Endothelial cell of umbilical vein (primary cell): ENCODE data around the gene RPS15A. TPM values are rescaled to one million over a fixed set of nuclear protein-coding genes. Genes with fewer than 3 reads are reported as not detected.

ENCODE experiments used
- BruUV-seq: library from RNA; stranded (reverse); fragments of 400-500 nt; replicated peaks from 2 replicates; lab custom pipeline; 2021; lab: Mats Ljungman, UMichigan
- CTCF ChIA-PET: fragments of 300-600, 350-600 bp; sonication (Branson Sonifier 250); formaldehyde crosslinking; loops from one replicate; lab custom pipeline; 2021; ENCODE audit warnings: antibody characterized with exemption, inconsistent platforms; lab: Charles Lee
- POLR2A ChIA-PET: fragments of 300-600, 350-600 bp; sonication (Branson Sonifier 250); formaldehyde crosslinking; loops from one replicate; lab custom pipeline; 2021; ENCODE audit warnings: antibody characterized with exemption, inconsistent platforms; lab: Charles Lee
- DNase-seq: peaks from one replicate; pipeline ENCODE4 v3.0.0-alpha.2; 2011; ENCODE audit warnings: low read depth, low spot score
- FAIRE-seq: peaks from 2 replicates; lab custom pipeline; 2011; peaks lifted over from hg19 to GRCh38; lab: Jason Lieb, UNC
- H2AFZ ChIP-seq: 2 replicates; pipeline ENCODE4 v1.6.0; 2012; ENCODE audit warnings: low read depth, low read length, control low read depth, inconsistent platforms
- H3K27ac ChIP-seq: 2 replicates; pipeline ENCODE4 v1.5.1; 2011; ENCODE audit warnings: low read depth, mild to moderate bottlenecking, control low read depth, low read length, moderate library complexity; ENCODE audit not compliant: insufficient read depth
- H3K27me3 ChIP-seq, 2 experiments: 2 replicates each; pipeline versions ENCODE4 v1.6.0 to v1.6.1; 2011; ENCODE audit warnings: low read length in 2 of 2, mixed read lengths in 1 of 2; ENCODE audit not compliant: control insufficient read depth in 2 of 2, insufficient read depth in 2 of 2
- H3K36me3 ChIP-seq, 2 experiments: 2 replicates in 1 of 2; 3 replicates in 1 of 2; pipeline ENCODE4 v1.5.1; 2011; ENCODE audit warnings: low read length in 2 of 2, mild to moderate bottlenecking in 1 of 2, moderate library complexity in 1 of 2; ENCODE audit not compliant: control insufficient read depth in 2 of 2, insufficient read depth in 2 of 2; ENCODE audit errors: extremely low read depth in 1 of 2
- H3K4me1 ChIP-seq: 3 replicates; pipeline ENCODE4 v1.5.1; 2011; ENCODE audit warnings: mild to moderate bottlenecking, low read length; ENCODE audit not compliant: control insufficient read depth, insufficient read depth; ENCODE audit errors: extremely low read depth
- H3K4me2 ChIP-seq: 2 replicates; pipeline ENCODE4 v1.6.1; 2011; ENCODE audit warnings: low read length, control low read depth, mixed read lengths; ENCODE audit not compliant: insufficient read depth
- H3K4me3 ChIP-seq, 3 experiments: fragments of 200-600 bp in 1 of 3; sonication (generic), shearing (Covaris generic) in 1 of 3; replicated peaks in 1 of 3; 2 replicates each; pipeline ENCODE4 v1.5.1; 2011 to 2016; ENCODE audit warnings: control low read depth in 3 of 3, low read length in 3 of 3, mild to moderate bottlenecking in 2 of 3, inconsistent platforms in 1 of 3, low read depth in 1 of 3, moderate library complexity in 1 of 3; ENCODE audit not compliant: insufficient read depth in 1 of 3
- H3K79me2 ChIP-seq: 2 replicates; pipeline ENCODE4 v1.6.0; 2012; ENCODE audit warnings: low read length, inconsistent platforms; ENCODE audit not compliant: control insufficient read depth, insufficient read depth
- H3K9ac ChIP-seq: replicated peaks from 2 replicates; pipeline ENCODE3; 2011; ENCODE audit warnings: low read length, control low read depth; ENCODE audit not compliant: insufficient read depth; ENCODE audit errors: extremely low read depth
- H3K9me1 ChIP-seq: replicated peaks from 3 replicates; pipeline ENCODE4 v1.6.0; 2011; ENCODE audit warnings: mild to moderate bottlenecking, low read length; ENCODE audit not compliant: control insufficient read depth, insufficient read depth; ENCODE audit errors: extremely low read depth
- H3K9me3 ChIP-seq: replicated peaks from 2 replicates; pipeline ENCODE4 v1.5.1; 2012; ENCODE audit warnings: low read length, inconsistent platforms; ENCODE audit not compliant: control insufficient read depth, insufficient read depth
- H4K20me1 ChIP-seq: replicated peaks from 2 replicates; pipeline ENCODE3; 2011; ENCODE audit warnings: mild to moderate bottlenecking, low read length; ENCODE audit not compliant: control insufficient read depth, insufficient read depth; ENCODE audit errors: extremely low read depth
- CTCF ChIP-seq, 2 donors: IDR thresholded peaks; 1 replicate in 1 of 2; 2 replicates in 1 of 2; pipeline ENCODE4 v1.5.1; 2011; ENCODE audit warnings: low read length in 2 of 2, mild to moderate bottlenecking in 2 of 2, moderate library complexity in 2 of 2, control low read depth in 1 of 2, inconsistent platforms in 1 of 2, low read depth in 1 of 2; ENCODE audit not compliant: insufficient read depth in 1 of 2; ENCODE audit errors: extremely low read depth in 1 of 2
- EZH2 ChIP-seq: IDR thresholded peaks from 2 replicates; pipeline ENCODE4 v1.6.1; 2012; ENCODE audit warnings: borderline replicate concordance, low read depth, mild to moderate bottlenecking, moderate library complexity, low read length, inconsistent platforms; ENCODE audit not compliant: severe bottlenecking
- FOS ChIP-seq: IDR thresholded peaks from 2 replicates; pipeline ENCODE4 v1.6.1; 2011; ENCODE audit warnings: mild to moderate bottlenecking, low read length, moderate library complexity, borderline replicate concordance; ENCODE audit not compliant: insufficient read depth
- GATA2 ChIP-seq: IDR thresholded peaks from 2 replicates; pipeline ENCODE4 v1.7.0; 2011; ENCODE audit warnings: low read depth, mild to moderate bottlenecking, moderate library complexity, mixed read lengths, low read length; ENCODE audit not compliant: insufficient read length, insufficient read depth
- JUN ChIP-seq: IDR thresholded peaks from 2 replicates; pipeline ENCODE4 v1.6.1; 2011; ENCODE audit warnings: borderline replicate concordance, low read depth; ENCODE audit not compliant: insufficient read length, insufficient read depth
- MAX ChIP-seq: IDR thresholded peaks from 2 replicates; pipeline ENCODE4 v1.6.1; 2011; ENCODE audit not compliant: insufficient read depth, insufficient read length
- MYC ChIP-seq: IDR thresholded peaks from one replicate; pipeline ENCODE4 v1.6.1; 2011; ENCODE audit warnings: mild to moderate bottlenecking, low read depth, low read length
- POLR2A ChIP-seq: IDR thresholded peaks from 2 replicates; pipeline ENCODE4 v1.6.1; 2012; ENCODE audit warnings: low read depth, mild to moderate bottlenecking, control low read depth, low read length
- POLR2AphosphoS5 ChIP-seq: IDR thresholded peaks from 2 replicates; pipeline ENCODE4 v1.6.1; 2012; ENCODE audit warnings: low read depth, mild to moderate bottlenecking, control low read depth, low read length, moderate library complexity; ENCODE audit not compliant: insufficient read depth
- dilution Hi-C: fragments of 300-500 bp; cut with MboI; formaldehyde crosslinking; loops from one replicate; pipeline ENCODE4 v1.15.0; 2019; ENCODE audit warnings: low sequenced_read_pairs; ENCODE audit not compliant: extremely low pct_ligation_motif_present
- intact Hi-C: fragments of 100-400 bp; cut with micrococcal nuclease; formaldehyde crosslinking; loops from one replicate; pipeline ENCODE4 v1.10.0; 2022
- polyA plus RNA-seq, 4 experiments: library from polyadenylated mRNA; depleted of rRNA in 3 of 4; stranded (reverse) in 3 of 4; unstranded in 1 of 4; fragments of >200 nt; gene quantifications; 2 replicates each; pipeline versions ENCODE4 v1.2.1 to v1.2.3, GENCODE V29; 2011 to 2012; ENCODE audit warnings: missing spikeins in 1 of 4
- total RNA-seq: library from RNA; stranded (reverse); gene quantifications from 2 replicates; pipeline ENCODE4 v1.2.3, GENCODE V29; 2021

The RPS15A gene
- total and polyA plus RNA-seq, 2 donors (not counting 3 experiments of a cell fraction or from before 2014, with no cell fraction given): 1,299 to 4,163 TPM

- ChIA-PET CTCF (interaction anchor here (0.6 to 1.1 kb wide), 2 partner anchors 14 to 20 kb away, joined by 3 read pairs; no protein-coding TSS in a partner anchor), POLR2A (interaction anchor here (0.8 kb wide), 1 partner anchor 17 kb away, joined by 3 read pairs; no protein-coding TSS in a partner anchor)
- intact Hi-C loops: loop anchor here (2.0 kb wide), 1 partner anchor 13 kb away; no protein-coding TSS in a partner anchor
Measured at GRCh38 chr16:18783430-18784341, 6.4 kb downstream of the RPS15A start.

More at GRCh38 chr16:18783430-18784341, 6.4 kb downstream of the RPS15A start:
- Histone ChIP-seq H3K4me2 (no peak overlapping the region), H3K9me1 (no peaks in the 10 kb centered on the region), H3K4me1 (peaks cover 32% of the 10 kb centered on the region), H2AFZ (no peak overlapping the region), H3K27me3 (no peaks in the 10 kb centered on the region), H3K9ac (no peak overlapping the region), H3K36me3 (peaks cover 27 to 48% of the 10 kb centered on the region in 2 experiments), H3K27ac (no peak overlapping the region), H3K9me3 (no peaks in the 10 kb centered on the region), H3K4me3 (no peak overlapping the region), H3K79me2 (peaks cover 60% of the 10 kb centered on the region), H4K20me1 (peaks cover 13% of the 10 kb centered on the region)
- FAIRE-seq: no peak
- no peak for TF ChIP-seq POLR2A
- TF ChIP-seq JUN: no peak
- no peak for TF ChIP-seq MYC
- no peak for TF ChIP-seq CTCF (IDR thresholded peaks at IDR 0.05; ENCODE audit: extremely low read depth in 1 of 2, insufficient read depth in 1 of 2, low read depth in 1 of 2, low read length in 2 of 2)
- no peak for TF ChIP-seq GATA2
- no peak for TF ChIP-seq FOS
- no peak for TF ChIP-seq EZH2
- TF ChIP-seq POLR2AphosphoS5: no peak
- no peak for TF ChIP-seq MAX
- no peak for DNase-seq
- BruUV-seq: no TSS peak
- dilution Hi-C loops: loop anchor here (25.0 kb wide), 1 partner anchor 329 kb away; the partner anchor contains the start of gene ITPRIPL2
